ENCODE measurements around the gene ACAT2.
"Not testable (repeated sequence)": the region's sequence is repeated elsewhere in the genome, so short reads cannot be mapped to it uniquely, and the experiment has no call there.

ACAT2 gene

DNA sequence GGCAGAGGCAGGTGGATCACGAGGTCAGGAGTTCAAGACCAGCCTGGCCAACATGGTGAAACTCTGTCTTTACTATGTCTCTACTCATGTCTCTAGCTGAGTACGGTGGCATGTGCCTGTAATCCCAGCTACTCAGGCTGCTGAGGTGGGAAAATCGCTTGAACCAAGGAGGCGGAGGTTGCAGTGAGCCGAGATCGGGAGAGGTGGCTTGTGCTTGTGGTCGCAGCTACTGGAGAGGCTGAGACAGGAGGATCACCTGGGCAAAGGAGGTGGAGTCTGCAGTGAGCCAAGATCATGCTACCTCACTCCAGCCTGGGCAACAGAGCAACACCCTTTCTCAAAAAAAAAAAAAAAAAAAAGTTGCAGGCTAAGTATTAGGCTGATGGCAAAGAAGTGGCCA lies 42.6 kb upstream of the ACAT2 start:
- DNase-seq (ENCODE audit: low read depth in 1 of 2, low spot score in 1 of 2): no peak
- Histone ChIP-seq H3K27me3 (ENCODE audit: insufficient read depth, poor library complexity, severe bottlenecking) (no peaks in the 10 kb centered on the region), H3K4me3 (replicated peaks; ENCODE audit: insufficient read depth, low read length) (no peak overlapping the region), H3K27ac (replicated peaks) (no peak overlapping the region)
- TF ChIP-seq, protein P1, sequence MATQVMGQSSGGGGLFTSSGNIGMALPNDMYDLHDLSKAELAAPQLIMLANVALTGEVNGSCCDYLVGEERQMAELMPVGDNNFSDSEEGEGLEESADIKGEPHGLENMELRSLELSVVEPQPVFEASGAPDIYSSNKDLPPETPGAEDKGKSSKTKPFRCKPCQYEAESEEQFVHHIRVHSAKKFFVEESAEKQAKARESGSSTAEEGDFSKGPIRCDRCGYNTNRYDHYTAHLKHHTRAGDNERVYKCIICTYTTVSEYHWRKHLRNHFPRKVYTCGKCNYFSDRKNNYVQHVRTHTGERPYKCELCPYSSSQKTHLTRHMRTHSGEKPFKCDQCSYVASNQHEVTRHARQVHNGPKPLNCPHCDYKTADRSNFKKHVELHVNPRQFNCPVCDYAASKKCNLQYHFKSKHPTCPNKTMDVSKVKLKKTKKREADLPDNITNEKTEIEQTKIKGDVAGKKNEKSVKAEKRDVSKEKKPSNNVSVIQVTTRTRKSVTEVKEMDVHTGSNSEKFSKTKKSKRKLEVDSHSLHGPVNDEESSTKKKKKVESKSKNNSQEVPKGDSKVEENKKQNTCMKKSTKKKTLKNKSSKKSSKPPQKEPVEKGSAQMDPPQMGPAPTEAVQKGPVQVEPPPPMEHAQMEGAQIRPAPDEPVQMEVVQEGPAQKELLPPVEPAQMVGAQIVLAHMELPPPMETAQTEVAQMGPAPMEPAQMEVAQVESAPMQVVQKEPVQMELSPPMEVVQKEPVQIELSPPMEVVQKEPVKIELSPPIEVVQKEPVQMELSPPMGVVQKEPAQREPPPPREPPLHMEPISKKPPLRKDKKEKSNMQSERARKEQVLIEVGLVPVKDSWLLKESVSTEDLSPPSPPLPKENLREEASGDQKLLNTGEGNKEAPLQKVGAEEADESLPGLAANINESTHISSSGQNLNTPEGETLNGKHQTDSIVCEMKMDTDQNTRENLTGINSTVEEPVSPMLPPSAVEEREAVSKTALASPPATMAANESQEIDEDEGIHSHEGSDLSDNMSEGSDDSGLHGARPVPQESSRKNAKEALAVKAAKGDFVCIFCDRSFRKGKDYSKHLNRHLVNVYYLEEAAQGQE (IDR thresholded peaks at IDR 0.05; ENCODE audit: insufficient replicate concordance, low read depth): no peak
- no peak for TF ChIP-seq SPI1 (IDR thresholded peaks at IDR 0.05; ENCODE audit: borderline replicate concordance, low read depth)
- TF ChIP-seq, protein P2, sequence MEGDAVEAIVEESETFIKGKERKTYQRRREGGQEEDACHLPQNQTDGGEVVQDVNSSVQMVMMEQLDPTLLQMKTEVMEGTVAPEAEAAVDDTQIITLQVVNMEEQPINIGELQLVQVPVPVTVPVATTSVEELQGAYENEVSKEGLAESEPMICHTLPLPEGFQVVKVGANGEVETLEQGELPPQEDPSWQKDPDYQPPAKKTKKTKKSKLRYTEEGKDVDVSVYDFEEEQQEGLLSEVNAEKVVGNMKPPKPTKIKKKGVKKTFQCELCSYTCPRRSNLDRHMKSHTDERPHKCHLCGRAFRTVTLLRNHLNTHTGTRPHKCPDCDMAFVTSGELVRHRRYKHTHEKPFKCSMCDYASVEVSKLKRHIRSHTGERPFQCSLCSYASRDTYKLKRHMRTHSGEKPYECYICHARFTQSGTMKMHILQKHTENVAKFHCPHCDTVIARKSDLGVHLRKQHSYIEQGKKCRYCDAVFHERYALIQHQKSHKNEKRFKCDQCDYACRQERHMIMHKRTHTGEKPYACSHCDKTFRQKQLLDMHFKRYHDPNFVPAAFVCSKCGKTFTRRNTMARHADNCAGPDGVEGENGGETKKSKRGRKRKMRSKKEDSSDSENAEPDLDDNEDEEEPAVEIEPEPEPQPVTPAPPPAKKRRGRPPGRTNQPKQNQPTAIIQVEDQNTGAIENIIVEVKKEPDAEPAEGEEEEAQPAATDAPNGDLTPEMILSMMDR (IDR thresholded peaks at IDR 0.05; ENCODE audit: insufficient read depth, low read length): no peak
- no peak for TF ChIP-seq POLR2AphosphoS5 (IDR thresholded peaks at IDR 0.05; ENCODE audit: low read depth)
- no peak for TF ChIP-seq GABPA (IDR thresholded peaks at IDR 0.05; ENCODE audit: low read depth)

DNA sequence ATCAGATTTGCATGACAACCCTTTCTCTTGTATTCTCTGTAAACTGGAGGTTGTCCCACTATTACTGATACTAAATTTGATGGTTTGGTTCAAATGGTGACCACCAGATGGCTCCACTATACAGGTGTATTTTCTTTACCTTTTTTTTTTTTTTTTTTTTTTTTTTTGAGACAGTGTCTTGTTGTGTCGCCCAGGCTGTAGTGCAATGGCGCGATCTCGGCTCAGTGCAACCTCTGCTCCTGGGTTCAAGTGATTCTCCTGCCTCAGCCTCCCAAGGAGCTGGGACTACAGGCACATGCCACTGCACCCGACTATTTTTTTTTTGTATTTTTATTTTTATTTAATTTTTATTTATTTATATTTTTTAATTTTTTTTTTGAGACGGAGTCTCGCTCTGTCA lies 41.1 kb upstream of the ACAT2 start:
- TF ChIP-seq POLR2AphosphoS5 (IDR thresholded peaks at IDR 0.05; ENCODE audit: low read depth): no peak
- TF ChIP-seq, protein P2 (IDR thresholded peaks at IDR 0.05; ENCODE audit: insufficient read depth, low read length): no peak
- TF ChIP-seq SPI1 (IDR thresholded peaks at IDR 0.05; ENCODE audit: borderline replicate concordance, low read depth): no peak
- TF ChIP-seq, protein P1 (IDR thresholded peaks at IDR 0.05; ENCODE audit: insufficient replicate concordance, low read depth): no peak
- TF ChIP-seq GABPA (IDR thresholded peaks at IDR 0.05; ENCODE audit: low read depth): no peak
- Histone ChIP-seq H3K27me3 (ENCODE audit: insufficient read depth, poor library complexity, severe bottlenecking) (no peaks in the 10 kb centered on the region), H3K4me3 (replicated peaks; ENCODE audit: insufficient read depth, low read length) (no peak overlapping the region), H3K27ac (replicated peaks) (no peak overlapping the region)
- no peak for DNase-seq (ENCODE audit: low read depth in 1 of 2, low spot score in 1 of 2)

DNA sequence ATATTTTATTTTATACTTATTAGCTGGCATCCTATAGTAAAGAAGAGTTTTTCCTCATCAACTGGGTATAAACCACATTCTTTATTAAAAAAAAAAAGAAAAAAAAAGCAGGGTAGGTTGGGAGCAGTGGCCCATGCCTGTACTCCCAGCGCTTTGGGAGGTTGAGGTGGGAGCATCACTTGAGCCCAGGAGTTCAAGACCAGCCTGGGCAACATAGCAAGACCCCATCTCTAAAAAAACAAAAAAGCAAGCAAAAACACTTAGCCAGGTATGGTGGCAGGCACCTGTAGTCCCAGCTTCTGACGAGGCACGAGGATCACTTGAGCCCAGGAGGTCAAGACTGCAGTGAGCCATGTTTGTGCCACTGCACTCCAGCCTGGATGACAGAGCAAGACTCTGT lies 39.9 kb upstream of the ACAT2 start:
- not testable (repeated sequence) for H3K27me3 ChIP-seq (ENCODE audit: insufficient read depth, poor library complexity, severe bottlenecking); DNase-seq (ENCODE audit: low read depth in 1 of 2, low spot score in 1 of 2); H3K4me3 ChIP-seq (replicated peaks; ENCODE audit: insufficient read depth, low read length); H3K27ac ChIP-seq (replicated peaks)

DNA sequence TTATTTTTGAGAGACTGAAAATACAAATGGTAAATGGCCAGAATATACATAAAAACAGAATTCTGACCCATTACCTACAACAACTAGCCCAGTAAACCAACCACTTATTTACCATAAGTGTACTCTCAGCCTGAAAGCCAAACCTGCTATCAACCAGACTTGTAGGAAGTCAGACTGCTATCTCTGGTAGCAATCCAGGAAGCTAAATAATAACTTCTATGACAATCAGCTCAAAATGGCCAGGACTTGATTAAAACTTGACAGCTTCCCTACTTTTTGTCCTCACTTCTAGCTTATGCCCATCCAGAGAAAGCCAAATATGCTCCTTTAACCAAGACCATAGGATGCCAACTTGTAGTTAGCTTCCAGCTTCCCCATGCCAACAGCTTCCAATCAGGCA lies 39.2 kb upstream of the ACAT2 start:
- no peak for DNase-seq (ENCODE audit: low read depth in 1 of 2, low spot score in 1 of 2)

More for the DNA sequence above, 39.2 kb upstream of the ACAT2 start:
- TF ChIP-seq SPI1 (IDR thresholded peaks at IDR 0.05; ENCODE audit: borderline replicate concordance, low read depth) (no peak), POLR2AphosphoS5 (IDR thresholded peaks at IDR 0.05; ENCODE audit: low read depth) (no peak), GABPA (IDR thresholded peaks at IDR 0.05; ENCODE audit: low read depth) (no peak)
- TF ChIP-seq, protein P1 (IDR thresholded peaks at IDR 0.05; ENCODE audit: insufficient replicate concordance, low read depth): no peak
- TF ChIP-seq, protein P2 (IDR thresholded peaks at IDR 0.05; ENCODE audit: insufficient read depth, low read length): no peak
- no peak overlapping the region for H3K4me3 ChIP-seq (replicated peaks; ENCODE audit: insufficient read depth, low read length)
- no peak overlapping the region for H3K27ac ChIP-seq (replicated peaks)
- H3K27me3 ChIP-seq (ENCODE audit: insufficient read depth, poor library complexity, severe bottlenecking): no peaks in the 10 kb centered on the region
